ENCODE measurements around the gene RPS6KA5.
A peak's percentile ranks its signal among the peaks of the same experiment; 100 is the strongest.
"Not testable (repeated sequence)": the region's sequence is repeated elsewhere in the genome, so short reads cannot be mapped to it uniquely, and the experiment has no call there.

RPS6KA5 gene
- long read RNA-seq, donor 1, full-length matches to known transcripts: 1 of 77 reads
- long read RNA-seq, donor 1, partial matches to known transcripts: 70 of 77 reads
- long read RNA-seq, donor 1, other reads (novel, unspliced or antisense): 6 of 77 reads
- long read RNA-seq, donor 2, full-length matches to known transcripts: 1 of 1 reads
- long read RNA-seq, donor 2, partial matches to known transcripts: 0 of 1 reads
- long read RNA-seq, donor 2, other reads (novel, unspliced or antisense): 0 of 1 reads
- long read RNA-seq, donor 3: 0 reads
- long read RNA-seq, donor 4, partial matches to known transcripts: 0 of 1 reads
- long read RNA-seq, donor 4, other reads (novel, unspliced or antisense): 0 of 1 reads
- long read RNA-seq, donor 5, full-length matches to known transcripts: 1 of 14 reads
- long read RNA-seq, donor 5, partial matches to known transcripts: 13 of 14 reads
- long read RNA-seq, donor 5, other reads (novel, unspliced or antisense): 0 of 14 reads
- long read RNA-seq, donor 6: 0 reads
- long read RNA-seq, donor 7: 0 reads
- long read RNA-seq, donor 8, full-length matches to known transcripts: 4 of 4 reads
- long read RNA-seq, donor 8, partial matches to known transcripts: 0 of 4 reads
- long read RNA-seq, donor 8, other reads (novel, unspliced or antisense): 0 of 4 reads

DNA sequence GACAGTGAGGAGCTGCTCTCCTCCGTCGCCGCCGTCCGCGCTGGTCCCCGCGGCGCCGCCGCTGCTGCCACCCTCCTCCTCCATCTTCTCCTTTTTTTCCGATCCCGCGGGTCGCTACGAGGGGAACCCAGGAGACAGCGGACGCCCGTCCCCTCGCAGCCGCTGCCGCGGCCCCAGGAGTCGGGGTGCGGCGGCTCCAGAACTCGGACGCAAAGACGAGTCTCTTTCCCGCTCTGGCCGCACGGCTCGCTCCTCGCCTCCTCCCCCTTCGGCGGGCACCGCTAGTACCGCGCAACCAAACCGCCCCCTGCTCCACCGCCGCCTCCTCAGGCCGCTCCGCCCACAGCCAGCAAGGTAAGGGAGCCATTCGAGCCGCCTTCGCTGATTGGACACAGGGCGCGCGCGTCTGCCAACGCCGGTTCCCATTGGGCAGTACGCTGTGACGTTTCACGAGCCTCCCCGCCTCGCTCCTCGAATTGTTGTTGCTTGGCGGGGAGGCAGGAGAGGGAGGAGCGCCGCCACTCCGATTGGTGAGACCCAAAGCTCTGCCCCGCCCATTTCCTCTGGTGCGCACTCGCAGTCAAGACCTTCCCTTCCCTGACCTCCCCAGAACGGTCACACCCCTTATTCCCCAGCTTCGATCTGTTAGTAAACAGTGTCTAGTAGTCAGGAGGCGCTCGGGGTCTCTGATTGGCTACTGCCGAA is at the start of gene RPS6KA5:
Gene RPS6KA5 (minus strand): TSS at position 291 of the 705 bp plus-strand sequence. CDS start 207 bp downstream, at position 84.
- peak; percentile 98 for DNase-seq

- no peak for DNase-seq
Measured at GRCh38 chr14:91108941-91109611, 48.6 kb upstream of the RPS6KA5 start.

DNA sequence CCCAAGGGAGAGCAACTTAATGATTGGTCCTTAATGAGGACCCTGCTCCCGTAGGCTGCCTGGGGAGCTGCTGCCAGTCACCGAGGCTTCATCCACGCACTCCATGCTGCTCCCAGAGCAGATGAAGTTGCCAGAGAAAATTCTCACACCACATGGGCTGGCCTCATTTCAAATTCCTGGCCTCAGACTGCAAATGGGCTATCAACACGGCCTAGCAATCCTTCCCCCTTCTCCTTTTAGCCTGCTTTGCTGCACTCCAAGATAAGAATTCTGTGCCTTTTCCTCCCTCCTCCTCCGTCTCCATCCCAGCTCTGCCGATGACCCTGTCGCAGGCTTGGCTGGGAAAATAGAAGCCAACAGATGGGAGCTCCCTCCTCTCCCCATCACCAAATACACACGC is 42.7 kb upstream of the RPS6KA5 start:
- no peak for DNase-seq

GRCh38 chr14:91100102-91100501 is 39.7 kb upstream of the RPS6KA5 start:
- DNase-seq: no peak

- DNase-seq: no peak
Measured at GRCh38 chr14:91098591-91098990, 38.1 kb upstream of the RPS6KA5 start.

DNA sequence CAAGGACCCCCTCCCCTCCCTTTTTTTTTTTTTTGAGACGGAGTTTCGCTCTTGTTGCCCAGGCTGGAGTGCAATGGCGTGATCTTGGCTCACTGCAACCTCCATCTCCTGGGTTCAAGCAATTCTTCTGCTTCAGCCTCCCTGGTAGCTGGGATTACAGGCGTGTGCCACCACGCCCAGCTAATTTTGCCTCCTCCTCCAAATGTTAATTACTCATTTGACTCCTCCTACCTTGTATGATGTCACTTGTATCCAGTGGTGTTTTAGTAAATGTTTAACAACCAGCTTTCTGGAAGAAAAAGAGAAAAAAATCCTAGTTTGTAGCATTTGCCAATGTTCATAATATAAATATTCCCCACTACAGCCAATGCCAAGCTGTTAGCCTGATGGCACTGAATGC is 37.2 kb upstream of the RPS6KA5 start:
- DNase-seq: not testable (repeated sequence)

GRCh38 chr14:91095178-91095577 is 34.7 kb upstream of the RPS6KA5 start:
- DNase-seq: no peak

DNA sequence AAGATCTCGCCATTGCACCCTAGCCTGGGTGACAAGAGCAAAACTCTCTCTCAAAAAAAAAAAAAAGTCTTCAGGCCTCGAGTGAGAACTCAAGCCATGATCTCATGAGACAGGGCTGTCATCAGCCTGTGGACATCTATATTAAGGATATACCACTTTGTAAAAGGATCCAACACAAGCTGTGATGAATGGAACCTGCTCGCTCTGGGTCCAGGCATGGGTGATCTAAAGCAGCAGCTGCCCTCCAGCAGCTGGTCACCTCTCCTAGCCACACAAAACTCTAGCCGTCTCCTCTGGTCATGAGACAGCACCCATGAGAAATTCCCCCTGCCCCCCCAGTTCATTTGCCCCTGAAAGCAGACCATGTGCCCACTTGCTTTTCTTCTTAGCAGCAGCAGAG is 34.3 kb upstream of the RPS6KA5 start:
- no peak for DNase-seq

DNA sequence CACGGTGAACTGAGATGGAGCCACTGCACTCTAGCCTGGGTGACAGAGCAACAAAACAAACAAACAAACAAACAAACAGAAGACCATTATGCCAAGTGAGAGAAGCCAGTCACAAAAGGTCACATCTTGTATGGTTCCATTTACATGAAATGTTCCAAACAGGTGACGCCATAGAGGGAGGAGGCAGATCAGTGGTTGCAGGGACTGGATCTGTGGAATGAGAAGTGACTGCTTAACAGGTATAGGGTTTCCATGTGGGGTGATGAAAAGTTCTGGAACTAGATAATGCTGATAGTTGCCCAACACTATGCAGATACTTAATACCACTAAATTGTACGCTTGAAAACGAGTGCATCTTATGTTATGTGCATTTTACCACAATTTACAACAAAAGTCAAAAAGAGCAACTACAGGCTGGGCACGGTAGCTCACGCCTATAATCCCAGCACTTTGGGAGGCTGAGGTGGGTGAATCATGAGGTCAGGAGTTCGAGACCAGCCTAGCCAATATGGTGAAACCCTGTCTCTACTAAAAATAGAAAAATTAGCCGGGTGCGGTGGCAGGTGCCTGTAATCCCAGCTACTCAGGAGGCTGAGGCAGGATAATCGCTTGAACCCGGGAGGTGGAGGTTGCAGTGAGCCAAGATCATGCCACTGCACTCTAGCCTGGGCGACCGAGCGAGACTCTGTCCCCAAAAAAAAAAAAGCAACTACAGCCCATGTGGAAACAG is 33.5 kb upstream of the RPS6KA5 start:
- DNase-seq: not testable (repeated sequence)

- DNase-seq: no peak
Measured at GRCh38 chr14:91092073-91092472, 31.6 kb upstream of the RPS6KA5 start.

GRCh38 chr14:91090743-91091142 is 30.3 kb upstream of the RPS6KA5 start:
- no peak for DNase-seq

- no peak for DNase-seq
Measured at GRCh38 chr14:91089958-91090535, 29.6 kb upstream of the RPS6KA5 start.

DNA sequence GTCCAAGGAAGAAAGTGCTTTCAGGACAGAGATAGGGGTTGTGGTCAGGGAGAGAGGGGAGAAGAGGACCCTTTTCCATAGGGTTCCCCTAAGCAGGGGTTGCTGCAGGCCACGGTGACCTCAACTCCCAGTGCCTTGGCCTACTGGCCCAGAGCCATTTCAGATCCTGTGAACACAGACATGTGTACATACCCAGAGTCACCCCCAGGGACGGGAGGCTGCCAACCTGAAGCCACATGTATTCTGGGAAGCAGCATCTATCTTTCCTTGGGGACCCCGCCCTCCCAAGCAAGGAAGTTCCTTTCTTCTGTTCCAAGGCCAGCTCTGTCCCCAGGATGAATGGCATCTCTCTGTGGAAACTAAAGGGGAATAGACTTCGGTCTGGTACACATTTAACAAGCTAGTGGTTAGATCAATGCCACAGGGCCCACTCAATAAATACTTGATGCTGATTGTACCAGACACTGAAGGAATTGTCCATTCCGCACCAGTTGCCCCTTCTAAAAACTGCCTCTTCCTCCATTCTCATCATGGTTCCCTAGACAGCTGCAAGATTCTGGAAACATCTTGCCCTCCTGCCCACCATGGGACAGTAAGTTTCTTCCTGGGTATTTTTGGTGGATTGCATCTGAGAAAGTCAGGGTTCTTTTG is 28.3 kb upstream of the RPS6KA5 start:
- no peak for DNase-seq

DNA sequence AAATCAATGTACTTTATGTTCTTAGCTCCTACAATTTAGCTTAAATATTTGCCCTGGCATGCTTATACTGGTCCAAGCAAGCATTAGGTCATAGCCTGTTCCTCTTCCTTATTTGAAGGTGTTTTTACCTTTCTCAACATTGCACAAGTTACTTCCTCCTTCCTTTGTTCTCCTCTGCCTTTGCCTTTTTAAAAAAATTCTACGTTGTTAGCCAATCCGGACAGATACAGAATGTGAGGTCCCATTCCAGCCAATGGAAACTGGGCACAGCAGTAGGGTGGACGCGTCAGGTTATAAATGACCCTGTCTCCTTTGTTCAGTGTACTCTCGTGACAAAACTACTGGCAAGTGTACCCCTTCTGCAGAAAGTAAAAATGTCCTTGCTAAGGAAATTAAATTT is 27.0 kb upstream of the RPS6KA5 start:
- DNase-seq: not testable (repeated sequence)

GRCh38 chr14:91084516-91084915 is 24.1 kb upstream of the RPS6KA5 start:
- no peak for DNase-seq

DNA sequence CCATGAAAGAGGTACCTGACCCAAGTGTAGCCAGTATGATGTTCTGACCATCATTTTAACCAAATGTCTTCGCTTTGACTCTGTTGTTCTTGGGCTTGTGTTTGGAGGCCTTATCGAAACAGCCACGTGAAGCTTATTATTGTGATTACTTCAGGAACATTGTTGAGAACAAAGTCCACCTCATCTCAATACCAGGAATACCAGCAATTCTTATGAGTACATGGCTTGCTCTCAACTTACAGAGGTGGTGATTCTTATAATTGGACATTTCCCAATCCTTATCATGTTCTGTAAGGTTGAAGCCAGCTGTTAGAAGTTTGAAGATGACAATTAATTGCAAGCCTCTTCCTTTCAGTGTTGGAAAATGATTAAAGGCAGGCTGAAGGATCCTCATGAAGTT is 21.8 kb upstream of the RPS6KA5 start:
- DNase-seq: no peak

DNA sequence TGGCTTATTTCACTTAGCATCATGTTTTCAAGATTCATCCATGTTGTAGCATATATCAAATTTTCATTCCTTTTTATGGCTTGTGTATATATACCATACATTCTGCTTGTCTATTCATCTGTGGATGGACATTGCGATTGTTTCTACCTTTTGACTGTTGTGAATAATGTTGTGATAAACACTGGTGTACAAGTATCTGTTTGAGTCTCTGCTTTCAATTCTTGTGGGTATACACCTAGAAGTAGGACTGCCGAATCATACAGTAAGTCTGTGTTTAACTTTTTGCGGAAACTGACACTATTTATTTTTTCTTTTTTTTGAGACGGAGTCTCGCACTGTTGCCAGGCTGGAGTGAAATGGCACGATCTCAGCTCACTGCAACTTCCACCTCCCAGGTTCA is 19.6 kb upstream of the RPS6KA5 start:
- no peak for DNase-seq

GRCh38 chr14:91078095-91078737 is 17.8 kb upstream of the RPS6KA5 start:
- no peak for DNase-seq

DNA sequence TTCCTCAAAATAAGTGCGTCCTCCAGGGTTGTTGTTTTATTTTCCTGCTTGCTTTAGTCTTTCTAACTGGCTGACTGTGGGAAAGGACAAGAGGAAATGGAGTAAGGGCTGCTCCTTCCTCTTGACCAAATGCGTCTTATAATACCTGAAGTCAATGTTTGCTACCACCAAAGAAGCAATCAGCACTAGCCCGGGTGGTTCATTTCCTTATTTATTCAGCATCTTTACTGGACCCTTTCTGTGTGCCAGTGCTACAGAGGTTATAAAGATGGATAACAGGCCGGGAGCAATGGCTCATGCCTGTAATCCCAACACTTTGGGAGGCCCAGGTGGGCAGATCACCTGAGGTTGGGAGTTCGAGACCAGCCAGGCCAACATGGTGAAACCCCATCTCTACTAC is 15.1 kb upstream of the RPS6KA5 start:
- no peak for DNase-seq

GRCh38 chr14:91070572-91070971 is 10.1 kb upstream of the RPS6KA5 start:
- DNase-seq: no peak
